HG03095 (cell line): ENCODE data around the gene LARP7.
"Not testable (repeated sequence)": the region's sequence is repeated elsewhere in the genome, so short reads cannot be mapped to it uniquely, and the experiment has no call there.

Source experiments
- ATAC-seq: cut with Tn5 transposase; IDR thresholded peaks from one replicate; pipeline ENCODE4 v1.9.1; 2021; ENCODE audit warnings: moderate library complexity; ENCODE audit not compliant: unreplicated experiment

Gene LARP7

GRCh38 chr4:112636688-112637551 lies at the start of gene LARP7, which contains the start of gene ZGRF1:
Gene LARP7, plus strand, starts transcription at chr4:112637143. Its CDS starts 7,527 bp downstream, at chr4:112644670.
Gene ZGRF1, minus strand, starts transcription at chr4:112636909. Its CDS starts 3,733 bp downstream, at chr4:112633176.
- ATAC-seq: peak; percentile 89

GRCh38 chr4:112589206-112589605 lies 47.7 kb upstream of the LARP7 start:
- ATAC-seq: no peak

GRCh38 chr4:112591593-112591992 lies 45.4 kb upstream of the LARP7 start:
- ATAC-seq: no peak

- no peak for ATAC-seq
Measured at GRCh38 chr4:112592717-112593116, 44.2 kb upstream of the LARP7 start.

- ATAC-seq: peak; percentile 66
Measured at GRCh38 chr4:112593438-112594133, 43.4 kb upstream of the LARP7 start.

- no peak for ATAC-seq
Measured at GRCh38 chr4:112594993-112595392, 42.0 kb upstream of the LARP7 start.

GRCh38 chr4:112604589-112604988 lies 32.4 kb upstream of the LARP7 start:
- ATAC-seq: no peak

- ATAC-seq: not testable (repeated sequence)
Measured at GRCh38 chr4:112612814-112613213, 24.1 kb upstream of the LARP7 start.

- ATAC-seq: no peak
Measured at GRCh38 chr4:112616984-112617383, 20.0 kb upstream of the LARP7 start.

- no peak for ATAC-seq
Measured at GRCh38 chr4:112626228-112626627, 10.7 kb upstream of the LARP7 start.

- no peak for ATAC-seq
Measured at GRCh38 chr4:112633477-112634235, 3.3 kb upstream of the LARP7 start.

GRCh38 chr4:112637552-112637866 lies 566 bp downstream of the LARP7 start:
- no peak for ATAC-seq

GRCh38 chr4:112642526-112642925 lies 5.6 kb downstream of the LARP7 start:
- no peak for ATAC-seq

- ATAC-seq: not testable (repeated sequence)
Measured at GRCh38 chr4:112644595-112645535, 7.9 kb downstream of the LARP7 start.

- ATAC-seq: no peak
Measured at GRCh38 chr4:112645541-112646329, 8.8 kb downstream of the LARP7 start.

GRCh38 chr4:112646632-112647537 lies 9.9 kb downstream of the LARP7 start:
- ATAC-seq: no peak

GRCh38 chr4:112647785-112648184 lies 10.8 kb downstream of the LARP7 start:
- no peak for ATAC-seq

GRCh38 chr4:112648263-112649054 lies 11.5 kb downstream of the LARP7 start:
- no peak for ATAC-seq
